EL (cell line): ENCODE results near the gene NHSL2.
"Not testable (repeated sequence)": the region's sequence is repeated elsewhere in the genome, so short reads cannot be mapped to it uniquely, and the experiment has no call there.

Source experiments
- DNase-seq: peaks from one replicate; pipeline ENCODE4 v3.0.0-alpha.2; 2016

Gene NHSL2

DNA sequence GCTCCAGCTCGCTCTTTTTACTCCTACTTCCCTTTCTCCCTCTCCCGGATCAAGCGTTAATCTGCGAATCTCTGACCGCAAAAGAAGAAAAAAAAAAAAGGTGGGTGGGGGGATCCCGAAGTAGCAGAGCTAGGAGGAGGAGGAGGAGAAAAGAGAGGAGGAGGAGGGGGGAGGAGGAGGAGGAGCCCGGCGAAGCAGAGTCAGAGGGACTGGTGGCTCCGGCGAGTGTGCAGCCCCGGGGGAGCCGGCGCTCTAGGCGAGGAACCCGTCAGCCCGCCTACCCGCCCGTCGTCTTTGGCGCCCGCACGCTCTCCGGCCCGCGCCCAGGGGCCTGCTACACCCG, at the start of gene NHSL2:
Gene NHSL2 (plus strand): TSS at position 203 of the 343 bp plus-strand sequence.
- peak; percentile 13 for DNase-seq

GRCh38 chrX:71867680-71868079, 43.0 kb upstream of the NHSL2 start:
- no peak for DNase-seq

DNA sequence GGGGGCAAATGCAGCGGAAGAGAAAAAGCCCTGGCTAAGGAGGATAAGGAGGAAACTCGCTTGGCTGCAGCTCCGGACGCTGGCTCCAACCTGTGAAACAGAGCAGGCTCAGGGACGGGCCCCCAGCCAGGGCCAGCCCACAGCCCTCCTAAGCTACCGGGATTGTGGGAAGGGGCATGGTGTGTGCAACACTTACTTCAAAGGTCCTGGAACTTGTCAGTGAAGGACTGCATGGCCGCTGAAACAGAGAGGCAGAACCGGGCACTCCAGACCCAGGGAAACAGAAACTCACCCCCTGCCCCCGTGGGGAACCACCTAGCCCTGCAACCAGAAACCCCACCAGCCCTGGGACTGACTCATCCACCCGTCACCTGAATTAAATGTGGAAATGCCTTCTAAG, 41.1 kb upstream of the NHSL2 start:
- DNase-seq = not testable (repeated sequence)

DNA sequence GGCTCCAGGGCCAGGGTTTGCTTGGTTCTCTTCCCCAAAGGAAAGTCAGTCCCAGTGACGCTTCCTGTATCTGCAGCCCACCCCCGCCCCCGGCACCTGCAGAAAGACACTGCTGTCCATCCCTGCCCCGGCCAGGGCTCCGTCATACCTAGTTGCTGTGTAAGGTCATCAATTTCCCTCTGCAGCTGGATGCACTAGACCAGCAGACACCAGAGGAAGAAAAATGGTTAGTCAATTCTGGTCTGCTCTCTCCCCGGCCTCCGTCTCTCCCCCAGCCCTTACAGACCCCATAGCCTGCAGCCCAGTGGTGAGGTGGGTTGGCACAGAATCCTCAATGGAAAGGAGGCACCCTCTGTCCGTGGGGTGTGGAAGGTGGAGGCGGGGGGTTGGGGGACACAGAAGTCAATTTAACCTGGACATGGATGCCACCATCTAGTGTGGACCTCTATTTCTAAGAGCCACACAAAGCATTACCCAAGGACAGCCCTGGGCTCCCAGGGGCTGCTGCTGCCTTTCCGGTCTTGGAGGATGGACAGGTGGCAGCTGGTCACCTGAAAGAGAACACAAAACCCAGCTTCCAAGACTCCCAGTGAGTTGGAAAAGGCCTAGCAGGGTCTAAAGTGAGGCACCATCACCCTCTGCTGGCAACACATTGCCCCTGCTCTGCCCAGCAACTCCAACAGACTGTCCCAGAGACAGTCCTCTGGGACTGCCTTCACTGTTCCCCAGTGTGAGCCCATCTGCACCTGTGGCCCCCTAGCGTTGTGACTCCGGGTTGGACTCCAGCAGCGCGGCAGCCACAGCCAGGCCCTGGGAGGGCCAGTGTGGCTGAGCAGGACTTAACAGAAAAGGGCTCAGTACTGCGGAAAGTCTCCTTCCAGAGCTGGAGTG, 40.2 kb upstream of the NHSL2 start:
- DNase-seq = peak; percentile 7

DNA sequence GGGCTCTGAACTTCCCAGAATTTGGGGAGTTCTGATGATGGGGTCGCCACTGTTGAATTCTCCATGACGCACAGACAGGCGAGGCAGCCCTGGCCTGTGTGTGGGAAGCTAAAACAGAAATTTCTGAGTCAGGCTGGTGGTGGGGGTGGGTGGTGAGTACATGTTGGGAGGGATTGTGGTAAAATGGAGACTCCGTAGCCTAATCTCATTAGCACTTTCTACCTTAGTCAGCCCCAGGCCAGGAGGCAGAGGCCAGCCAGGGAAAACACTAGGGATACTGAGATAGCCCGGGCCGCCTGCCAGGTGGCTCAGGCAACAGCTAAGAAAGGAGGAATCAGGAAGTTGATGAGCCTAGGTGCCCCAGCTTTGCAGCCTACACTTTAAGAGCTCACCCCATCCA, 39.3 kb upstream of the NHSL2 start:
- no peak for DNase-seq

GRCh38 chrX:71872542-71873458, 37.8 kb upstream of the NHSL2 start:
- no peak for DNase-seq

- DNase-seq = no peak
These were observed 37.2 kb upstream of the NHSL2 start for GRCh38 chrX:71873459-71873833.

GRCh38 chrX:71876841-71877240, 33.8 kb upstream of the NHSL2 start:
- DNase-seq = not testable (repeated sequence)

- no peak for DNase-seq
These were observed 25.5 kb upstream of the NHSL2 start for GRCh38 chrX:71885099-71885498.

GRCh38 chrX:71895607-71896006, 15.0 kb upstream of the NHSL2 start:
- DNase-seq = no peak

- no peak for DNase-seq
These were observed 4.5 kb upstream of the NHSL2 start for GRCh38 chrX:71906144-71906543.

GRCh38 chrX:71908387-71908786, 2.3 kb upstream of the NHSL2 start:
- DNase-seq = no peak

GRCh38 chrX:71909956-71910355, 689 bp upstream of the NHSL2 start:
- no peak for DNase-seq

GRCh38 chrX:71910986-71911730, 513 bp downstream of the NHSL2 start:
- DNase-seq = peak; percentile 13

GRCh38 chrX:71911731-71912050, 1.0 kb downstream of the NHSL2 start:
- DNase-seq = peak; percentile 4

DNA sequence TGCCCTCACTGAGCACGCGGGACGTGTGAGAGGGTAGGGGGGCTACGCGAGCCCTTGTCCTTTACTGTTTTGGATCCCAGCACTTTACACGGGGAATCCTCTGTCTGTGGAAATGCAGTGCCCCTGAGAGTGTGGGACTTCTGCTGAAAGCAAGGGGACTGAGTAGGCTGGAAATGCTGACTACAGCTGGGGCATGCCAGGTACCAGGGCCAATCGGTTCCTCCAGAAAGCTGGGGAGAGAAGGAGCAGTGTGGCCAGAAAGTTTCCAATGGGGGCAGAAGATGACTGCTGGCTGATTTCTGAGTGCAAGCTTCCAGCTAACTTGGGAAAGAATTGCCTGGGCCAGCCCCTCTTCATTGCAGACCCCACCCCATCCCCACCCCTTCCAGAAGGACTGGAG, 1.5 kb downstream of the NHSL2 start:
- DNase-seq = no peak

DNA sequence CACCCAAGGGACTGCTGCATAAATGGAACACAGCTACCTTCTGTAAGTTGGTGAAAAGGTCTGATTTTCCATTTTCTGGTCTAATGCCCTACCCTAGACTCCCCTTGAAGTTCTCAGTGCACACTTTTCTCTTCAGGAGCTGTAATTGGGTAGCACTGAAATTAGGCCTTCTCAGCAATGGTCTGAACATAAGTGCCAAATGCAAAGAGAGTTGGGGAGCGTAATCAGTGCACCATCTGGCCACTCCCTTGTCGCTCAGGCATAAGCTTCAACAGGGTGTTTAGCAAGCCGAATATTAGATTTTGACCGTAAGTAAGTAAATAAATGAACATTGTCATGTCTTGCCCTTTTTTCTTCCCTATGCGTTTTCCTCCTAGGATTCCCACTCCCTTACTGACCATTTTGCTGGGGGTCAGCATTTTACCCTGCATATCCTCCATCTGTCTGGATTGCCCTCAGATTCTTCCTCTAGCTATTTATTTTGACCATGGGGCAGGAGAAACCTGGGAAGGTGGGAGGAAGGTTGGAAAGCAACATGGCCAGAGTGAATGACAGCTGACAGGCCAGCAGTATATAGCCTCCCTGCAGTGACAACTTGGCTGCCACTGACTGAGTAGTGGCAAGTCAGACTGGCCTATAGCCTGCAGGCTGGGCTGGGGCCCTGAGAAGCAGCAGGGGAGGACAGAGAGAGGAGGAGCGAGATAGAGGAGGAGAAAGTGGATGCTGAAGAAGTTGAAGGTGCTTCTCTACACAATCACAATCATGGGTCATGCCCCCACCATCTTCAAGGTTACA, 2.7 kb downstream of the NHSL2 start:
- DNase-seq = no peak

DNA sequence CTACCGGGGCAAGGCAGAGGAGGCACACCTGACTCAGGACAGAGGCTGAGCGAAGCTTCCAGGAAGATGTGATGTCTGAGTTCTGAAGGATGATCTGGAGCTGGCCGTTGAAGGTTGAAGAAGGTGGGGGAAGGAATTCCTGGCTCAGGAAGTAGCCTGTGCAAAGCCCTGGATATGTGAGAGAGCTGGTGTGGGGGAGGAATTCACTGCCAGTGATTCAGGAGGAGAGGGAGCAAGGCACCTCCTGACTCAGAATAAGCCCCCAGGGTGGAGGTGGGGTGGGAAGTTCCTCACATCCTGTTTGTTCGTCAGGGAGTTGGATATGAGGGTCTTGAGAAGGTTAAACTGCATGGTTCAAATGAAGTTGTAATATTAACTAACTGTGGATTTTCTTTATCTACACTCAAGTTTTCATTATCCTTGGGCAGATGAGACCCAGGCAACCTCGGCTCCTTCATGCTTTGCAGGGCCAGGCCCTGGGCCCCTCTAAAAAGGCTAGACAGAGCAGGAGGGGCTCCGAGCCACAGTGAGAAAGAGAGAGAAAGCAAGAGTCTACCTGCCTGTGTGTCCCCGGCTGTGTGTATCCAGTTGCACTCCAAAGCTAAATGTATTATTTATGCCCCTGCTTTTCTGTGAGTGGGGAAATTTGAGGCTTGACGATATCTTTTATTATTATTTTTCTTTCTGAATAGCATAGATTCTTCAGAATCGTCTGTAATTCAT, 7.1 kb downstream of the NHSL2 start:
- peak; percentile 68 for DNase-seq

DNA sequence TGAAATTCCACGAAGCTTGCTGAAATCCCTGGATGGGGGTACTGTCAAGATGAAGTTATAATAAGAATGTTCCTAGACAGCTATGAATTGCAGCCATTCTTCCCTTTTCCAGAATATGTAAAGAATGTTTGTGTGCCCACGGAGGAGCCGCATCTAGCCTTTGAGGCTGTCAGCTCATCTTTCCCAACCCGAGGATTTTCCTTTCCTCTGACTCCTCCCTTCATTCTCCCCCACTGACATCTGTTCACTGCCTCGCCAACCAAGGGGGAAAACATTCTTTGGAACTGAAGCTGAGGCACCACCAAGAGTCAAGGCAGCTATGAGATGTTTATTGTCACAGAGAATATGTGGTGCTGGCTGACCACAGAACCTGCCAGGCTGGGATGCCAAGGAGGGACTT, 8.8 kb downstream of the NHSL2 start:
- peak; percentile 53 for DNase-seq

DNA sequence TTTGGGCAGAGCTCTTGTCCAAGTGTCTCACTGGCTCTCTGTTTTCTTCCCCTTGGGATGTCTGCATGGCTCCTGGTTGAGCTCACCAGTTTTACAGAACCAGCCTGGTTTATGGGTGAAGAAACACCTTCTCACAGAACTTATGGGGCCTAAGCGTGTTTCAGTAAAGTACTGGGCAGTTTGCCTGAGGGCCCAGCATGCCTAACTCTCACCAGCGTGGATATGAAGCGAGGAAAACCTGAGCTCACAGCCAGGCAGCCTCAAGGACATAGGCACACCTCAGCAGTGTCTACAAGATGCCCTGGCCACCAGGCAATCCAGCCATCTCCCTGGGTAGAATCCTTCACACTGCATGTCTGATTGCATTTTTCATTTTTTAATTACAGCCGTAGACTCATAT, 9.2 kb downstream of the NHSL2 start:
- no peak for DNase-seq

- DNase-seq = no peak
These were observed 12.0 kb downstream of the NHSL2 start for GRCh38 chrX:71922686-71923085.

- no peak for DNase-seq
These were observed 12.9 kb downstream of the NHSL2 start for GRCh38 chrX:71923516-71923915.
